HL-60 (cell line): ENCODE measurements around the gene PRPF6.

Experiments used
- DNase-seq, 2 experiments: peaks; one replicate each; pipeline ENCODE4 v3.0.0-alpha.2; 2010 to 2020; ENCODE audit warnings: low read depth in 1 of 2, low spot score in 1 of 2
- H3K27ac ChIP-seq: fragments of 250-450 bp; sonication (Bioruptor Pico); replicated peaks from 2 replicates; pipeline ENCODE4 v1.5.1; 2020; ENCODE audit warnings: mild to moderate bottlenecking, moderate library complexity
- H3K27me3 ChIP-seq: fragments of 250-450 bp; sonication (Bioruptor Pico); 2 replicates; pipeline ENCODE4 v1.5.1; 2021; ENCODE audit warnings: mild to moderate bottlenecking, moderate library complexity; ENCODE audit not compliant: insufficient read depth, poor library complexity, severe bottlenecking
- H3K4me3 ChIP-seq: replicated peaks from 2 replicates; pipeline ENCODE4 v1.5.1; 2011; ENCODE audit warnings: mild to moderate bottlenecking, control low read depth, low read length; ENCODE audit not compliant: insufficient read depth
- CTCF ChIP-seq: IDR thresholded peaks from one replicate; pipeline ENCODE4 v1.5.1; 2011; ENCODE audit warnings: low read length, control low read depth, inconsistent platforms; ENCODE audit not compliant: insufficient read depth
- GABPA ChIP-seq: IDR thresholded peaks from 2 replicates; pipeline ENCODE4 v1.6.1; 2012; ENCODE audit warnings: low read depth
- POLR2AphosphoS5 ChIP-seq: IDR thresholded peaks from 2 replicates; pipeline ENCODE4 v1.6.1; 2012; ENCODE audit warnings: low read depth
- REST ChIP-seq: IDR thresholded peaks from 2 replicates; pipeline ENCODE4 v1.6.1; 2012; ENCODE audit warnings: low read depth; ENCODE audit not compliant: insufficient replicate concordance
- SPI1 ChIP-seq: IDR thresholded peaks from 2 replicates; pipeline ENCODE4 v1.6.1; 2012; ENCODE audit warnings: low read depth, mild to moderate bottlenecking, borderline replicate concordance

The PRPF6 gene

DNA sequence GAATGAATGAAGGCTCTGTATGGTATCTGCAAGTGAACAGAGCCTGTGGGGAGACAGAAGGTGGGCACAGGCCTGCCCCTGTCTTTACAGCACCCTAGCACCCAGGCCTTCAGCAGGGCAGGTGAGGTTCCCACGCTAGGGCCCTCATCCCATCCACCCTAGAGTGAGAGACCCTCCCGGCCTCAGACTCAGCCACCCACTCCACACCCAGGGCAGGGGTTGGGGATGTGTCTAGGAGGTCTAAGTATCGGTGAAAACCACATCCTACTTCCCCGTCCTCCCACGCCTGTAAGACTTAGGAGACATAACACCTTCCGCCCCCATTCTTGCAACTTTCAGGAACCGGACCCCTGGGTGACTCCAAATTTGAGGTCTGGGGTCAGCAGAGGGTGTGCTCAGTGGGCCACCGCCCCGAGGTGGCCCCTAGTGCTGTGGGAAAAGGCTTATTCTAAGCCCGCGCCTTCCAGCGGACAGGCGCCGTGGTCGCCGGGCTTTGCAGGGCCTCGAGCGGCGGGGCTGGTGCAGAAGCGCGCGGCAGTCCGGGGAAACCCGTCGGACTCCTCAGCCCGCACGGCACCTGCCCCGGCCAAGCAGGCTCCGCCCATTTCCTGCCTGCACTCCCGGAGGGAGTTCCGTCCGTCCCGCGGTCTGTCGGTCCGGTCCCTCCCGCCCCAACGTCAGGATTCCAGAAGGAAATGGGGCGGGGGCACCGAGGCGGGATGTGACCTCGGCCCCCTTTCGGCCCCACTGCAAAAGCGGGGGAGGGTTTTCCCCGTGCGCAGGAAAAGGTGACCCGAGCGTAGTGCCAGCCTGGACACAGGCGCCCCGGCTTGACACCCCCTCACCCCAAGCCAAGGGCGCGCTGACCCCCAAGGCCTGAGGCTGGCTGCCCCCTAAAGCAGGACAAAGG is 2.4 kb upstream of the PRPF6 start:
- no peaks in the 10 kb centered on the region for H3K27me3 ChIP-seq
- TF ChIP-seq REST (no peak), GABPA (0 out of 2 replicates have a peak, but pooled peaks have one; percentile 23), CTCF (no peak), POLR2AphosphoS5 (no peak), SPI1 (peak; percentile 5; the same call in 1 of the 2 replicates)
- H3K27ac ChIP-seq: peak overlapping the region; percentile 89
- DNase-seq: peak; percentile 83
- peak overlapping the region; percentile 61 for H3K4me3 ChIP-seq

DNA sequence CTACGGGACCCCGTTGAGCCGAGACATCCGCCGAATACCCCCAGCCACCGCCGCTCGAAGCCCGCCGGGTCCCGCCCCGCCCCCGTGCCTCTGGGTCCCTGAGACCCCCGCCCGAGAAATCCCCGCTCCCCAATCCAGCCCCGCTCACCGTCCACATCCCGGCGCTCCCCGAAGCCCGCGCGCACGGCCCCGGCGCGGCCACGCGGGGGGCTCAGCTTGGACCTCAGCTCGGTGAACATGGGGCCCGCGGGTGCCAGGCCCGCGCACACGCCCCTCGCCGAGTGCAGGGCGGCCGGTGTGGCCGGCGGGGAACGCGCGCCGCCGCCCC is 1.7 kb upstream of the PRPF6 start:
- no peak for DNase-seq
- peak overlapping the region; percentile 61 for H3K4me3 ChIP-seq
- no peaks in the 10 kb centered on the region for H3K27me3 ChIP-seq
- H3K27ac ChIP-seq: peak overlapping the region; percentile 89
- TF ChIP-seq REST: no peak
- no peak for TF ChIP-seq GABPA

- Histone ChIP-seq H3K27me3 (no peaks in the 10 kb centered on the region), H3K27ac (peak within 1 kb of the TSS; percentile 90), H3K4me3 (peak within 1 kb of the TSS; percentile 61)
- TF ChIP-seq SPI1 (peak; percentile 49; the same call in 1 of the 2 replicates), CTCF (no peak), POLR2AphosphoS5 (peak; percentile 78), GABPA (0 out of 2 replicates have a peak, but pooled peaks have one; percentile 12), REST (no peak)
- peak; percentile 88 to 92 for DNase-seq
Measured at GRCh38 chr20:63979557-63980316, 1.2 kb upstream of the PRPF6 start, which contains the start of gene SAMD10. Gene SAMD10 (minus strand): TSS chr20:63979642. CDS start chr20:63979467, 175 bp downstream.
